ENCODE data around the gene CCDC6.

DNA sequence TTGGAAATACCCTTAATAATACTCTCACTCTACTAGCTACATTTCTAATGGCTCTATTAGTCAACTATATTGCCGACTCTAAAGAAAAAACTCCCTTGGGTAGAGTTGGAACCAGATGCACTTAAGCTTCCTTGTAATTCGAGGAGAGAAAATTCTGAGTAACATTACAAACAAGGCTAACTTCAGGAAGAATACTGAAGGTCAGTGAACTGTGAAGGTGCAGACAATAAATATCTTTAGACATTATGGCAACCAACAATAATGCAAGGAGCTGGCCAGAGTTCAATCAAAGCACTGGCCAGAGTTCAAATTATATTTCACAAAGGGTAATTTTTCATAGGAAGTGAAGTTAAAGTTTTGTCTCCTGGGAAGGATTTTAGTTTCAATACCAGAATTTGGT, 112.4 kb downstream of the CCDC6 start:
- TF ChIP-seq, protein P1, sequence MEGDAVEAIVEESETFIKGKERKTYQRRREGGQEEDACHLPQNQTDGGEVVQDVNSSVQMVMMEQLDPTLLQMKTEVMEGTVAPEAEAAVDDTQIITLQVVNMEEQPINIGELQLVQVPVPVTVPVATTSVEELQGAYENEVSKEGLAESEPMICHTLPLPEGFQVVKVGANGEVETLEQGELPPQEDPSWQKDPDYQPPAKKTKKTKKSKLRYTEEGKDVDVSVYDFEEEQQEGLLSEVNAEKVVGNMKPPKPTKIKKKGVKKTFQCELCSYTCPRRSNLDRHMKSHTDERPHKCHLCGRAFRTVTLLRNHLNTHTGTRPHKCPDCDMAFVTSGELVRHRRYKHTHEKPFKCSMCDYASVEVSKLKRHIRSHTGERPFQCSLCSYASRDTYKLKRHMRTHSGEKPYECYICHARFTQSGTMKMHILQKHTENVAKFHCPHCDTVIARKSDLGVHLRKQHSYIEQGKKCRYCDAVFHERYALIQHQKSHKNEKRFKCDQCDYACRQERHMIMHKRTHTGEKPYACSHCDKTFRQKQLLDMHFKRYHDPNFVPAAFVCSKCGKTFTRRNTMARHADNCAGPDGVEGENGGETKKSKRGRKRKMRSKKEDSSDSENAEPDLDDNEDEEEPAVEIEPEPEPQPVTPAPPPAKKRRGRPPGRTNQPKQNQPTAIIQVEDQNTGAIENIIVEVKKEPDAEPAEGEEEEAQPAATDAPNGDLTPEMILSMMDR (optimal IDR thresholded peaks at IDR 0.05 in 1 of 3, IDR thresholded peaks at IDR 0.05 in 1 of 3, conservative IDR thresholded peaks at IDR 0.05 in 1 of 3; ENCODE audit: extremely low read depth in 1 of 3, insufficient read depth in 2 of 3, low read length in 3 of 3) = no peak
- TF ChIP-seq EZH2 (IDR thresholded peaks at IDR 0.05; ENCODE audit: low read length) = no peak

Data from keratinocyte (primary cell).